SK-N-SH (cell line): ENCODE measurements around the gene PCYT2. TPM values are rescaled to one million over a fixed set of nuclear protein-coding genes. Genes with fewer than 3 reads are reported as not detected.

Source experiments
- CTCF ChIA-PET: fragments of 300-600, 350-600 bp; formaldehyde crosslinking; extraction: SDS; loops from one replicate; lab custom pipeline; 2021; lab: Yijun Ruan, JAX
- POLR2A ChIA-PET: fragments of 350-600 bp; sonication (Branson Sonifier 250); formaldehyde crosslinking; extraction: SDS; loops from one replicate; lab custom pipeline; 2020; ENCODE audit warnings: antibody characterized with exemption, inconsistent platforms; lab: Yijun Ruan, JAX
- DNase-seq: peaks from one replicate; pipeline ENCODE4 v3.0.0; 2012
- H2AFZ ChIP-seq: fragments of 200-600 bp; sonication (generic); 2 replicates; pipeline ENCODE4 v1.8.1; 2016; ENCODE audit warnings: antibody characterized with exemption, mild to moderate bottlenecking, low read depth
- H3F3A ChIP-seq: fragments of 200-600 bp; sonication (generic); replicated peaks from 2 replicates; pipeline ENCODE3; 2016; ENCODE audit warnings: antibody characterized with exemption, mild to moderate bottlenecking; ENCODE audit not compliant: insufficient read depth
- H3K27ac ChIP-seq, 2 experiments: fragments of 200-500 bp in 1 of 2; fragments of 200-600 bp in 1 of 2; sonication (Bioruptor generic) in 1 of 2; sonication (generic), shearing (Covaris generic) in 1 of 2; 2 replicates each; pipeline versions ENCODE4 v1.5.1 to v1.6.1; 2014 to 2016; ENCODE audit warnings: low read depth in 2 of 2, inconsistent platforms in 1 of 2, low read length in 1 of 2, mild to moderate bottlenecking in 1 of 2, mixed read lengths in 1 of 2
- H3K27me3 ChIP-seq: fragments of 200-600 bp; sonication (generic), shearing (Covaris generic); 2 replicates; pipeline ENCODE4 v1.6.1; 2016; ENCODE audit warnings: mixed run types; ENCODE audit not compliant: insufficient read depth
- H3K36me3 ChIP-seq, 2 experiments: fragments of 200-500 bp in 1 of 2; fragments of 200-600 bp in 1 of 2; sonication (Bioruptor generic) in 1 of 2; sonication (generic) in 1 of 2; replicated peaks in 1 of 2; 2 replicates each; pipeline versions ENCODE3 to v1.5.1; 2014 to 2016; ENCODE audit warnings: low read length in 1 of 2, mild to moderate bottlenecking in 1 of 2; ENCODE audit not compliant: insufficient read depth in 2 of 2, control insufficient read depth in 1 of 2
- H3K4me1 ChIP-seq, 2 experiments: fragments of 200-500 bp in 1 of 2; fragments of 200-600 bp in 1 of 2; sonication (Bioruptor generic) in 1 of 2; sonication (generic), shearing (Covaris generic) in 1 of 2; 2 replicates each; pipeline versions ENCODE4 v1.5.1 to v1.6.1; 2014 to 2016; ENCODE audit warnings: low read depth in 1 of 2, low read length in 1 of 2, mixed run types in 1 of 2; ENCODE audit not compliant: insufficient read depth in 2 of 2, control insufficient read depth in 1 of 2
- H3K4me2 ChIP-seq: fragments of 200-600 bp; sonication (generic), shearing (Covaris generic); 2 replicates; pipeline ENCODE4 v1.6.1; 2017; ENCODE audit warnings: mixed run types
- H3K4me3 ChIP-seq, 2 experiments: fragments of 200-500 bp in 1 of 2; fragments of 200-600 bp in 1 of 2; sonication (Bioruptor generic) in 1 of 2; sonication (generic), shearing (Covaris generic) in 1 of 2; 2 replicates each; pipeline versions ENCODE4 v1.5.1 to v1.8.1; 2014 to 2016; ENCODE audit warnings: low read depth in 2 of 2, inconsistent platforms in 1 of 2, low read length in 1 of 2, mild to moderate bottlenecking in 1 of 2, mixed read lengths in 1 of 2, moderate library complexity in 1 of 2
- H3K79me2 ChIP-seq: fragments of 200-600 bp; sonication (generic); 2 replicates; pipeline ENCODE4 v1.8.1; 2017; ENCODE audit warnings: mild to moderate bottlenecking; ENCODE audit not compliant: insufficient read depth
- H3K9ac ChIP-seq: fragments of 200-600 bp; sonication (generic); 2 replicates; pipeline ENCODE4 v1.6.1; 2017; ENCODE audit warnings: mixed run types
- H3K9me2 ChIP-seq: fragments of 200-600 bp; sonication (generic); 2 replicates; pipeline ENCODE4 v1.6.1; 2017; ENCODE audit warnings: mixed run types
- H3K9me3 ChIP-seq: fragments of 200-600 bp; sonication (generic); 2 replicates; pipeline ENCODE4 v1.6.1; 2017; ENCODE audit warnings: mixed run types, mild to moderate bottlenecking, moderate library complexity
- H4K20me1 ChIP-seq: fragments of 200-600 bp; sonication (generic); 2 replicates; pipeline ENCODE4 v1.6.1; 2017; ENCODE audit warnings: mild to moderate bottlenecking, mixed run types; ENCODE audit not compliant: insufficient read depth
- CHD2 ChIP-seq: fragments of 150-350 bp; IDR thresholded peaks from 2 replicates; pipeline ENCODE4 v1.6.1; 2018; ENCODE audit warnings: low read length; ENCODE audit not compliant: partially characterized antibody
- ELF1 ChIP-seq: IDR thresholded peaks from 2 replicates; pipeline ENCODE4 v1.4.0; 2012
- EZH2phosphoT487 ChIP-seq: fragments of 200-600 bp; sonication (generic); IDR thresholded peaks from 2 replicates; pipeline ENCODE4 v1.6.1; 2017; ENCODE audit warnings: low read depth, mixed run types, mild to moderate bottlenecking, antibody characterized with exemption, moderate library complexity, borderline replicate concordance
- FOSL2 ChIP-seq: IDR thresholded peaks from 2 replicates; pipeline ENCODE4 v1.4.0; 2012; ENCODE audit warnings: low read depth, mild to moderate bottlenecking, moderate library complexity, borderline replicate concordance
- FOXJ3 ChIP-seq: sonication (generic); formaldehyde crosslinking; IDR thresholded peaks from 2 replicates; pipeline ENCODE4 v1.5.1; 2020; ENCODE audit warnings: mild to moderate bottlenecking, missing genetic modification reagents
- FOXM1 ChIP-seq: IDR thresholded peaks from 2 replicates; pipeline ENCODE4 v1.4.0; 2012; ENCODE audit warnings: low read depth, mild to moderate bottlenecking
- IRF3 ChIP-seq: fragments of 150-350 bp; IDR thresholded peaks from 2 replicates; pipeline ENCODE4 v1.6.1; 2016; ENCODE audit warnings: mild to moderate bottlenecking, low read depth, low read length
- MAX ChIP-seq: IDR thresholded peaks from 2 replicates; pipeline ENCODE4 v1.4.0; 2012; ENCODE audit warnings: low read depth
- MEF2A ChIP-seq: IDR thresholded peaks from 2 replicates; pipeline ENCODE4 v1.4.0; 2012; ENCODE audit warnings: low read depth, borderline replicate concordance
- NRF1 ChIP-seq: IDR thresholded peaks from 2 replicates; pipeline ENCODE4 v1.6.1; 2012; ENCODE audit warnings: low read depth, mild to moderate bottlenecking, low read length
- RAD21 ChIP-seq: IDR thresholded peaks from 2 replicates; pipeline ENCODE4 v1.6.1; 2012; ENCODE audit warnings: mild to moderate bottlenecking, low read length
- RXRA ChIP-seq: IDR thresholded peaks from 2 replicates; pipeline ENCODE4 v1.4.0; 2012; ENCODE audit warnings: low read depth, mild to moderate bottlenecking, borderline replicate concordance
- USF1 ChIP-seq: IDR thresholded peaks from 2 replicates; pipeline ENCODE4 v1.4.0; 2012; ENCODE audit warnings: low read depth, borderline replicate concordance
- USF2 ChIP-seq: fragments of 150-350 bp; IDR thresholded peaks from 2 replicates; pipeline ENCODE4 v1.6.1; 2017; ENCODE audit warnings: antibody characterized with exemption, low read length, low read depth, borderline replicate concordance
- YY1 ChIP-seq: IDR thresholded peaks from 2 replicates; pipeline ENCODE4 v1.4.0; 2012; ENCODE audit warnings: low read depth, mild to moderate bottlenecking
- ZBTB33 ChIP-seq: IDR thresholded peaks from 2 replicates; pipeline ENCODE4 v1.4.0; 2012; ENCODE audit warnings: low read depth, borderline replicate concordance
- WGBS: methylation state at CpG from one replicate; pipeline ENCODE4 v1.1.6; 2017; ENCODE audit warnings: low lambda C conversion rate; 5-methylcytosine and 5-hydroxymethylcytosine counted together
- polyA plus RNA-seq, 3 experiments: library from polyadenylated mRNA; depleted of rRNA; stranded (reverse); fragments of >200 nt; gene quantifications; 2 replicates each; pipeline ENCODE4 v1.2.3, GENCODE V29; 2012

PCYT2 gene
- polyA plus RNA-seq, 1 of the 3 experiments (the other 2 are of a cell fraction): 46.2 TPM

GRCh38 chr17:81955756-81956544, 44.8 kb upstream of the PCYT2 start:
- POLR2A ChIA-PET: no interaction called here
- Histone ChIP-seq H3K9me3 (no peaks in the 10 kb centered on the region), H3K79me2 (no peaks in the 10 kb centered on the region), H4K20me1 (no peaks in the 10 kb centered on the region), H3F3A (no peaks in the 10 kb centered on the region), H3K4me3 (no peak overlapping the region), H3K27me3 (peaks cover 9% of the 10 kb centered on the region), H3K9ac (no peak overlapping the region), H3K27ac (no peak overlapping the region; a peak in 1 of 4 replicates), H3K36me3 (no peaks in the 10 kb centered on the region), H3K4me2 (no peak overlapping the region), H2AFZ (no peak overlapping the region), H3K9me2 (no peaks in the 10 kb centered on the region), H3K4me1 (peaks cover 0 to 25% of the 10 kb centered on the region in 2 experiments; a peak in 1 of 4 replicates)
- DNase-seq: no peak
- CTCF ChIA-PET: interaction anchor here (0.8 to 12.4 kb wide), 6 partner anchors 59 to 87 kb away, joined by 3 to 168 read pairs (median 4); partner anchors contain the start of genes CENPX, DCXR and LRRC45
- WGBS: 91% methylated on average over 13 of the region's 13 CpGs
- TF ChIP-seq USF2 (no peak), USF1 (no peak), NRF1 (no peak), YY1 (no peak), IRF3 (no peak), MEF2A (no peak), FOXJ3 (no peak), ZBTB33 (no peak), CHD2 (no peak), EZH2phosphoT487 (no peak), FOSL2 (no peak), MAX (no peak), RXRA (no peak), ELF1 (no peak), RAD21 (no peak), FOXM1 (no peak)
